Uterus (tissue), 4 donors: Measurements from ENCODE around the gene CLDN6. TPM values are rescaled to one million over a fixed set of nuclear protein-coding genes. Genes with fewer than 3 reads are reported as not detected.
A peak's percentile ranks its signal among the peaks of the same experiment; 100 is the strongest.

ENCODE experiments used
- DNase-seq, 2 donors: peaks; one replicate each; pipeline ENCODE4 v3.0.0-alpha.2; 2019 to 2020
- H3K27ac ChIP-seq, 2 donors: fragments of 200-600 bp; sonication (generic); 1 replicate in 1 of 2; 2 replicates in 1 of 2; pipeline ENCODE4 v1.5.1; 2016 to 2018
- H3K27me3 ChIP-seq, 2 donors: fragments of 200-600 bp; sonication (generic); one replicate each; pipeline ENCODE4 v1.5.1; 2018 to 2019; ENCODE audit warnings: control low read depth in 1 of 2
- H3K36me3 ChIP-seq, 2 donors: fragments of 200-600 bp; sonication (generic); one replicate each; pipeline ENCODE4 v1.5.1; 2019; ENCODE audit warnings: control low read depth in 1 of 2
- H3K4me1 ChIP-seq, 2 donors: fragments of 200-600 bp; sonication (generic); one replicate each; pipeline ENCODE4 v1.5.1; 2018 to 2019; ENCODE audit warnings: control low read depth in 1 of 2
- H3K4me3 ChIP-seq, 2 donors: fragments of 200-600 bp; sonication (generic); 1 replicate in 1 of 2; 2 replicates in 1 of 2; pipeline ENCODE4 v1.5.1; 2018 to 2019; ENCODE audit warnings: mild to moderate bottlenecking in 1 of 2
- H3K9me3 ChIP-seq, 2 donors: fragments of 200-600 bp; sonication (generic); one replicate each; pipeline ENCODE4 v1.5.1; 2019; ENCODE audit warnings: control low read depth in 1 of 2
- POLR2A ChIP-seq, 2 donors: fragments of 450-650 bp; IDR thresholded peaks; one replicate each; pipeline ENCODE4 v1.6.1; 2016; ENCODE audit warnings: antibody characterized with exemption in 2 of 2, mild to moderate bottlenecking in 1 of 2, moderate library complexity in 1 of 2
- intact Hi-C: fragments of 100-400 bp; cut with DNase I; formaldehyde crosslinking; loops from one replicate; pipeline ENCODE4 v1.15.1; 2023; ENCODE audit warnings: low total_unique reads
- total RNA-seq, 4 donors: library from RNA; depleted of rRNA in 3 of 4; stranded (reverse); fragments of >200 nt in 3 of 4; gene quantifications; one replicate each; pipeline versions ENCODE4 v1.1.0 to v1.2.4, GENCODE V29; 2014 to 2023
- TF ChIP-seq, protein P1 (sequence below), 4 experiments: fragments of 200-600 bp in 2 of 4; fragments of 450-650 bp in 2 of 4; sonication (generic) in 2 of 4; IDR thresholded peaks; one replicate each; pipeline ENCODE4 v1.5.1; 2016 to 2019; ENCODE audit warnings: antibody characterized with exemption in 4 of 4, mild to moderate bottlenecking in 2 of 4, moderate library complexity in 1 of 4
- donor health status: DM: yes; HTN: yes; CAD: no.

CLDN6 gene
- total RNA-seq, 4 donors from 2014 or later, result 4.1 TPM; not detected in 3

DNA sequence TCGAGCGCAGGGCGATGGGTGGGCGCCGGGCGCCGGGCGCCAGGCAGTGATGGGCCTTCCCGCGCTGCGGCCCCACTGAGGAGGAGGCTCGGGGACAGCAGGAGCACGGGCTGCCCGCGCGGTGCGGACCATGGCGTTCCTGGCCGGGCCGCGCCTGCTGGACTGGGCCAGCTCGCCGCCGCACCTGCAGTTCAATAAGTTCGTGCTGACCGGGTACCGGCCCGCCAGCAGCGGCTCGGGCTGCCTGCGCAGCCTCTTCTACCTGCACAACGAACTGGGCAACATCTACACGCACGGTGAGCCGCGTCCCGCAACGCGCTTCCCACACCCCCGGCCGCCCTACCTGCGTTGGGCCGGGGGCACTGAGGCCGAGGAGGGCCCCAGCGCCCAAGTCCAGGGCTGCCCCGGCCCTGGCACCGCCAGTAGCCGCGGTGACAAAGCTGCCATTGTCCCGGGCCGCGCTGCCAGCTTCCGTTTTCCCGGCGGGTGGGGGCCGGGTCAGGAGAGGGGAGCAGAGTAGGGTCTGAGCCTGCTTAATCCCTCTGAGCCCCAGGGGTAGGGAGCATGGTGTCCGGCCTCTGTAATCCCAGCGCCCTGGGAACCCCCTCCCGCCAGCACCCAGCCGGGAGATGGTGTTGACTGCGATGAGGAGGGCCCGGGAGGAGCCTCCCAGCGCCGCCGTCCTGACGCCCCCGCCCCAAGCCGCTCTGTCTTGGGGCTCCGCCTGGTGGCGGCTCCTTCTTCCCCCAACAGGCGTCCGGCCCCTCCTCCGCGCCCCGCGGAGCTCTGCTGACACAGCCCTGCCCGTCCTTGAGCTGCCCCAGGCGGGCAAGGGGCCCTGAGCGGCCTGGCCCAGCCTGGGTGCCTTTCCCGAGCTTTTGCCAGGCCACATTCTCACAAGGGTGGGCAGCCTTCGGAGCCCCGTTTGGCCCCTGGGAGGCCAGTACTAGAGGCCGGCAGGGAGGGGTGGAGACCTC, 48.1 kb downstream of the CLDN6 start:
- intact Hi-C loops, result no loop called here
- no peaks in the 10 kb centered on the region for H3K9me3 ChIP-seq

DNA sequence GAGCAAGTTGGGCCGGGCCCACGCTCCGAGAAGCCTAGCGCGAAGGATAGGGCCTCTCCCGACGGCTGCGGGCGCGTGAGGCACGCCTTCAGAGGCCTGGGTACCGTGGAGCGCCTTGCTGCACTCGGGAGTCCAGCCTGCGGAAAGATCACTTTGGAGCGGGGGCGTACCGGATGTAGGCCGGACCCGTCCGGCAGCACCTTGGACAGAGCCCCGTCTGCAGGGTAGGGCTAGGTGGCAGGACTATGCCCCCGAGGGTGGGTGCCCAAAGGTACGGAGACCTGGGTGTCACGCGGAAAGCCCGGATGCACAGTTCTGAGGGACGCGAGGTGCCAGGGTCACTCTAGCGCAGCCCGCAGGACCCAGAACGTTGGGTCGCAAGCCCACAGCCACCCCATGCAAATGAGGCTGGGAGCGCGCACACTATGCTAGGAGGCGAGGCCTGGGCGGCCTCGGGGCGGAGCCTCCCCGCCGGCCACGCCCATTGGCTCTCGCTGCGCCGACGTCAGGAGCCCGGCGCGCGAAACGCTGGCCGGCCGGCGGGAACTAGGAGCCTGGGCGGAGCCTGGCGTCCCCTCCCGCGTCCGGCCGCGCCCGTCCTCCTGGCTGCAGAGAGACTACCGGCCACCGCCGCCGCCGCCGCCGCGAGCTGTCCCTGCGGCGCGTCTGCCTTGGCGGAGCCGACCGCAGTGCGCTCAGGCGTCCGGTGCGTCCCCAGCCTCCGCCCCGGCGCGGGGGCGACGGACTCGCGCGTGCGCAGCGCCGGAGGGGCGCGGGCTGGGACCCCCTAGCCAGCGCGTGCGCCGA, 49.0 kb downstream of the CLDN6 start, which contains the start of gene PAQR4:
PAQR4 (plus strand) TSS at position 611 of the 807 bp plus-strand sequence. CDS start 327 bp downstream, outside the sequence.
- no peaks in the 10 kb centered on the region for H3K9me3 ChIP-seq
- H3K27me3 ChIP-seq, result peaks cover 13 to 26% of the 10 kb centered on the region in 2 donors
- DNase-seq, result peak; percentile 61 to 77
- intact Hi-C loops, result no loop called here
- no peak within 1 kb of the TSS for H3K27ac ChIP-seq
- TF ChIP-seq, protein P1, sequence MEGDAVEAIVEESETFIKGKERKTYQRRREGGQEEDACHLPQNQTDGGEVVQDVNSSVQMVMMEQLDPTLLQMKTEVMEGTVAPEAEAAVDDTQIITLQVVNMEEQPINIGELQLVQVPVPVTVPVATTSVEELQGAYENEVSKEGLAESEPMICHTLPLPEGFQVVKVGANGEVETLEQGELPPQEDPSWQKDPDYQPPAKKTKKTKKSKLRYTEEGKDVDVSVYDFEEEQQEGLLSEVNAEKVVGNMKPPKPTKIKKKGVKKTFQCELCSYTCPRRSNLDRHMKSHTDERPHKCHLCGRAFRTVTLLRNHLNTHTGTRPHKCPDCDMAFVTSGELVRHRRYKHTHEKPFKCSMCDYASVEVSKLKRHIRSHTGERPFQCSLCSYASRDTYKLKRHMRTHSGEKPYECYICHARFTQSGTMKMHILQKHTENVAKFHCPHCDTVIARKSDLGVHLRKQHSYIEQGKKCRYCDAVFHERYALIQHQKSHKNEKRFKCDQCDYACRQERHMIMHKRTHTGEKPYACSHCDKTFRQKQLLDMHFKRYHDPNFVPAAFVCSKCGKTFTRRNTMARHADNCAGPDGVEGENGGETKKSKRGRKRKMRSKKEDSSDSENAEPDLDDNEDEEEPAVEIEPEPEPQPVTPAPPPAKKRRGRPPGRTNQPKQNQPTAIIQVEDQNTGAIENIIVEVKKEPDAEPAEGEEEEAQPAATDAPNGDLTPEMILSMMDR (IDR thresholded peaks at IDR 0.05), result peak in 1 of 4 experiments; percentile 7
- peak in 1 of 2 donors; percentile 42 for TF ChIP-seq POLR2A (IDR thresholded peaks at IDR 0.05)
- H3K4me1 ChIP-seq, result peaks cover 0 to 35% of the 10 kb centered on the region in 2 donors
- H3K36me3 ChIP-seq, result no peaks in the 10 kb centered on the region
- peak within 1 kb of the TSS; percentile 35 to 42 for H3K4me3 ChIP-seq

More for the DNA sequence above, 48.1 kb downstream of the CLDN6 start:
- Histone ChIP-seq H3K27me3 (peaks cover 13 to 17% of the 10 kb centered on the region in 2 donors), H3K27ac (no peak overlapping the region), H3K4me3 (peak overlapping the region; percentile 35 to 42), H3K4me1 (peaks cover 0 to 26% of the 10 kb centered on the region in 2 donors), H3K36me3 (no peaks in the 10 kb centered on the region)
- TF ChIP-seq, protein P1 (IDR thresholded peaks at IDR 0.05), result no peak
- TF ChIP-seq POLR2A (IDR thresholded peaks at IDR 0.05), result no peak
- DNase-seq, result no peak

DNA sequence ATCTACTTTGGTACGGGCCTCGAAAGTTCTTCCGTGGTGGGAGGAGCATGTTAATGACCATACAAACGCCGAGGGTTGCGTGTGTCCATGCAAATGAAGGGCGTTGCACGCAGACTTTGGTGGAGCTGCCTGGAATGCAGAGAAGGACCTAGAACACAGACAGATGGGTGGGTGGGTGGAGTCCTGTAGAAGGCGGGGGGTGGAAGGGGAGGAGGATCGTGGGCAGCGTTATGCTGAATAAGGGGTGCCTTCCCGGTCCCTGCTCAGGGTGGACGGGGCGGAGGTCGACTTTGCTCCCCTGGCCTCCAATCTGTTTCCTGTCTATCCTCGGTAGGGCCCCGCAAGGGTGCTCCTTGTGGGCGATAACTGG, 49.6 kb downstream of the CLDN6 start:
- peaks cover 0 to 40% of the 10 kb centered on the region in 2 donors for H3K4me1 ChIP-seq
- intact Hi-C loops, result no loop called here
- H3K4me3 ChIP-seq, result no peak overlapping the region
- no peaks in the 10 kb centered on the region for H3K9me3 ChIP-seq
- peaks cover 14 to 31% of the 10 kb centered on the region in 2 donors for H3K27me3 ChIP-seq
- no peak for DNase-seq
- H3K36me3 ChIP-seq, result no peaks in the 10 kb centered on the region
- TF ChIP-seq, protein P1 (IDR thresholded peaks at IDR 0.05), result no peak
- no peak for TF ChIP-seq POLR2A (IDR thresholded peaks at IDR 0.05)
- no peak overlapping the region for H3K27ac ChIP-seq

DNA sequence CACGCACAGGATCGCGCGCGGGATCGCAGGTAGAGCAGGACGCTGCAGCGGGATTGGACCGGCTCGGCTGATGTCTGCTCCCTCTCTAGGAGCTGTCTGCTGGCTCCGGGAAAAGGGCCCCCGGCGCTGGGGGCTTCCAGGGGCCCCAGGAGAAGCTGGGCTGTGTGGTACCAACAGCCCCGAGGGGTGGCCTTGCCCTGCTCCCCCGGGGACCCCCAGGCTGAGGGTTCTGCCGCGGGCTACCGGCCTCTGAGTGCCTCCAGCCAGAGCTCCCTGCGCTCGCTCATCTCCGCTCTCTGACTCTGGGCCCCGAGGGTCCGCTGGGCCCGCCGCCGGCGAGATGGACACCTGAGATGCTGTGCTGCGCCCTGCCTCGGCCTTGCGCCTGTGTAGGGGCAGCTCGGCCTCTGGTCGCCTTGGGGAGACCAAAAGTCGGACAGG, 50.2 kb downstream of the CLDN6 start:
- H3K4me3 ChIP-seq, result no peak overlapping the region
- no peak overlapping the region for H3K27ac ChIP-seq
- peaks cover 0 to 46% of the 10 kb centered on the region in 2 donors for H3K4me1 ChIP-seq
- DNase-seq, result no peak
- H3K36me3 ChIP-seq, result no peaks in the 10 kb centered on the region
- no peaks in the 10 kb centered on the region for H3K9me3 ChIP-seq
- intact Hi-C loops, result no loop called here
- H3K27me3 ChIP-seq, result peaks cover 20 to 36% of the 10 kb centered on the region in 2 donors
- TF ChIP-seq, protein P1 (IDR thresholded peaks at IDR 0.05), result no peak
- no peak for TF ChIP-seq POLR2A (IDR thresholded peaks at IDR 0.05)
